ENCODE results near the gene STX4. TPM values are rescaled to one million over a fixed set of nuclear protein-coding genes. Genes with fewer than 3 reads are reported as not detected.

Gene STX4
- total RNA-seq, 1 donor from 2014 or later = 6.6 TPM

- Histone ChIP-seq H3K36me3 (no peaks in the 10 kb centered on the region), H3K4me1 (no peaks in the 10 kb centered on the region), H3F3A (ENCODE audit: low read depth) (no peaks in the 10 kb centered on the region), H3K79me2 (ENCODE audit: low read depth) (no peaks in the 10 kb centered on the region), H3K27me3 (no peaks in the 10 kb centered on the region), H4K20me1 (ENCODE audit: low read depth) (peaks cover 58% of the 10 kb centered on the region), H3K27ac (no peak overlapping the region), H3K9ac (no peak overlapping the region), H3K4me3 (no peak overlapping the region), H3K9me3 (ENCODE audit: low read depth) (no peaks in the 10 kb centered on the region), H3K4me2 (no peak overlapping the region), H2AFZ (replicated peaks) (no peak overlapping the region)
- TF ChIP-seq CTCF (IDR thresholded peaks at IDR 0.05) (no peak), EZH2phosphoT487 (IDR thresholded peaks at IDR 0.05) (no peak), EZH2 (IDR thresholded peaks at IDR 0.05) (no peak)
- H3K9me3 Mint-ChIP-seq = no peaks in the 10 kb centered on the region
- H3K36me3 Mint-ChIP-seq = peaks cover 9% of the 10 kb centered on the region
- no peak for DNase-seq (ENCODE audit: low spot score)
- no peak overlapping the region for H3K4me3 Mint-ChIP-seq
- peaks cover 3% of the 10 kb centered on the region for H3K4me1 Mint-ChIP-seq
- H3K27me3 Mint-ChIP-seq (ENCODE audit: insufficient read depth, low read depth) = peaks cover 12% of the 10 kb centered on the region
- no peak overlapping the region for H3K27ac Mint-ChIP-seq
Observed at GRCh38 chr16:31083981-31084380, 50.6 kb downstream of the STX4 start.

- Mint-ChIP-seq H3K27ac (no peak overlapping the region), H3K9me3 (no peaks in the 10 kb centered on the region), H3K4me3 (no peak overlapping the region), H3K36me3 (peaks cover 11% of the 10 kb centered on the region), H3K4me1 (peaks cover 3% of the 10 kb centered on the region), H3K27me3 (ENCODE audit: insufficient read depth, low read depth) (peaks cover 12% of the 10 kb centered on the region)
- no peak overlapping the region for H3K27ac ChIP-seq
- H3K36me3 ChIP-seq = no peaks in the 10 kb centered on the region
- H3K9ac ChIP-seq = no peak overlapping the region
- TF ChIP-seq EZH2 (IDR thresholded peaks at IDR 0.05) (no peak), EZH2phosphoT487 (IDR thresholded peaks at IDR 0.05) (no peak), CTCF (IDR thresholded peaks at IDR 0.05) (no peak)
- no peaks in the 10 kb centered on the region for H3F3A ChIP-seq (ENCODE audit: low read depth)
- no peaks in the 10 kb centered on the region for H3K9me3 ChIP-seq (ENCODE audit: low read depth)
- H3K79me2 ChIP-seq (ENCODE audit: low read depth) = no peaks in the 10 kb centered on the region
- H2AFZ ChIP-seq (replicated peaks) = no peak overlapping the region
- peaks cover 51% of the 10 kb centered on the region for H4K20me1 ChIP-seq (ENCODE audit: low read depth)
- no peaks in the 10 kb centered on the region for H3K4me1 ChIP-seq
- no peak overlapping the region for H3K4me2 ChIP-seq
- no peaks in the 10 kb centered on the region for H3K27me3 ChIP-seq
- DNase-seq (ENCODE audit: low spot score) = no peak
- no peak overlapping the region for H3K4me3 ChIP-seq
Observed at GRCh38 chr16:31084584-31085302, 51.4 kb downstream of the STX4 start.

GRCh38 chr16:31085411-31085810 is 52.1 kb downstream of the STX4 start:
- H3K36me3 Mint-ChIP-seq = peaks cover 11% of the 10 kb centered on the region
- DNase-seq (ENCODE audit: low spot score) = no peak
- peak overlapping the region; percentile 73 for H3K4me3 Mint-ChIP-seq
- Histone ChIP-seq H3K79me2 (ENCODE audit: low read depth) (no peaks in the 10 kb centered on the region), H3K36me3 (no peaks in the 10 kb centered on the region), H3K9me3 (ENCODE audit: low read depth) (no peaks in the 10 kb centered on the region), H3K4me3 (no peak overlapping the region), H3K27me3 (no peaks in the 10 kb centered on the region), H3K27ac (no peak overlapping the region), H3K4me2 (no peak overlapping the region), H3K4me1 (no peaks in the 10 kb centered on the region), H3K9ac (no peak overlapping the region), H4K20me1 (ENCODE audit: low read depth) (peaks cover 47% of the 10 kb centered on the region), H2AFZ (replicated peaks) (no peak overlapping the region), H3F3A (ENCODE audit: low read depth) (no peaks in the 10 kb centered on the region)
- no peak for TF ChIP-seq CTCF (IDR thresholded peaks at IDR 0.05)
- no peak for TF ChIP-seq EZH2 (IDR thresholded peaks at IDR 0.05)
- TF ChIP-seq EZH2phosphoT487 (IDR thresholded peaks at IDR 0.05) = no peak
- H3K4me1 Mint-ChIP-seq = peaks cover 3% of the 10 kb centered on the region
- peaks cover 12% of the 10 kb centered on the region for H3K27me3 Mint-ChIP-seq (ENCODE audit: insufficient read depth, low read depth)
- peak overlapping the region; percentile 34 for H3K27ac Mint-ChIP-seq
- H3K9me3 Mint-ChIP-seq = no peaks in the 10 kb centered on the region
